ENCODE results near the gene TRAPPC5.

DNA sequence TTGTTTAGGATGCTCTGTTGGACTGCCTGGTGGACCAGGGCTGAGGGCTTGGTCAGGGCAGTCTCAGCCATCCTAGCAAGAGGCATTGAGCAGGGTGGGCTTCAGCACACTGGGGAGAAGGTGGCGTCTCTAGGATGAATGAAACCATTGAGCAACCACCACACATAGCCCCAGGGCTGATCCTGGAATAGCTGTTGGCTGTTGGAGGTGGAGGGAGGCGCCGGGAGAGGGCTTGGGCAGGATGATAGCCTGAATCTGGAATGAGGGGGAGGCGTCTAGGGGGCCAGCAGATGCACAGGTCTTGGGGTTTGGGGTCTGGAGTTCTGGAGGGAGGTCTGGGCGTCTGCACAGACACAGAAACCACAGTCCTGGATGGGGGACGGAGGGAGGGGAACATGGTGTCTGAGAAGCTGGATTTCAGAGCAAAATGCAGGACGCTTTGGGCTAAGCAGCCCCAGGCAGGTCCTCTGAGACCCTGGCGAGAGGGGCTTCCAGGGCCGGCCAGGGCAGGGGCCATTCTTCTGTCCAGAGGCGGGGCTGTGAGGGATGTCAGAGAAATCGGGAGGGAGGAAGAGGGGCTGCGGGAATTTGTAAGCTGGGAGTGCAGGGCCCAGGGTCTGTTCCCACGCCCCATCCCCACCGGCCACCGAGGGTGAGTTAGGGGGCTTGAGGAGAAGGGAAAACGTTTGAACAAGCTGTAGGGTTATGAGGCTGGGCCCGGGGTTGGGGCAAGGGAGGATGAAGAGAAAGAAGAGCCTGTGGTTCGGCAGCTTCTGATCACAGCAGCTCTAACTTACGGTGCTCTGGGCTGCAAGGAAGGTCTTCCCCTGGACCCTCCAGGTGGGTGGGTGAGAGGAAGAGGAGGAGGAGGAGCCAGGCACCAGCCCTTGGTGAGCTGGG lies 5.2 kb downstream of the TRAPPC5 start:
- TF ChIP-seq, protein P1, sequence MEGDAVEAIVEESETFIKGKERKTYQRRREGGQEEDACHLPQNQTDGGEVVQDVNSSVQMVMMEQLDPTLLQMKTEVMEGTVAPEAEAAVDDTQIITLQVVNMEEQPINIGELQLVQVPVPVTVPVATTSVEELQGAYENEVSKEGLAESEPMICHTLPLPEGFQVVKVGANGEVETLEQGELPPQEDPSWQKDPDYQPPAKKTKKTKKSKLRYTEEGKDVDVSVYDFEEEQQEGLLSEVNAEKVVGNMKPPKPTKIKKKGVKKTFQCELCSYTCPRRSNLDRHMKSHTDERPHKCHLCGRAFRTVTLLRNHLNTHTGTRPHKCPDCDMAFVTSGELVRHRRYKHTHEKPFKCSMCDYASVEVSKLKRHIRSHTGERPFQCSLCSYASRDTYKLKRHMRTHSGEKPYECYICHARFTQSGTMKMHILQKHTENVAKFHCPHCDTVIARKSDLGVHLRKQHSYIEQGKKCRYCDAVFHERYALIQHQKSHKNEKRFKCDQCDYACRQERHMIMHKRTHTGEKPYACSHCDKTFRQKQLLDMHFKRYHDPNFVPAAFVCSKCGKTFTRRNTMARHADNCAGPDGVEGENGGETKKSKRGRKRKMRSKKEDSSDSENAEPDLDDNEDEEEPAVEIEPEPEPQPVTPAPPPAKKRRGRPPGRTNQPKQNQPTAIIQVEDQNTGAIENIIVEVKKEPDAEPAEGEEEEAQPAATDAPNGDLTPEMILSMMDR (IDR thresholded peaks at IDR 0.05 in 8 of 11, conservative IDR thresholded peaks at IDR 0.05 in 3 of 11), result no peak
- TF ChIP-seq POLR2A (IDR thresholded peaks at IDR 0.05) (no peak), POLR2AphosphoS5 (IDR thresholded peaks at IDR 0.05) (peak in 2 of 3 donors; percentile 10 to 55)

Data from spleen (tissue), 7 donors.